Testis (tissue), 2 donors: ENCODE measurements around the gene SLC16A1.

Experiments
- POLR2A ChIP-seq: fragments of 450-650 bp; IDR thresholded peaks from one replicate; pipeline ENCODE4 v1.6.1; 2017; ENCODE audit warnings: antibody characterized with exemption, mild to moderate bottlenecking, moderate library complexity
- TF ChIP-seq, protein P1 (sequence below), 3 experiments: fragments of 450-650 bp in 2 of 3; fragments of 200-600 bp in 1 of 3; sonication (generic) in 1 of 3; IDR thresholded peaks; one replicate each; pipeline ENCODE4 v1.5.1; 2016 to 2019; ENCODE audit warnings: antibody characterized with exemption in 3 of 3, mild to moderate bottlenecking in 2 of 3, moderate library complexity in 1 of 3

GRCh38 chr1:112934577-112934976 lies 21.4 kb downstream of the SLC16A1 start:
- TF ChIP-seq, protein P1, sequence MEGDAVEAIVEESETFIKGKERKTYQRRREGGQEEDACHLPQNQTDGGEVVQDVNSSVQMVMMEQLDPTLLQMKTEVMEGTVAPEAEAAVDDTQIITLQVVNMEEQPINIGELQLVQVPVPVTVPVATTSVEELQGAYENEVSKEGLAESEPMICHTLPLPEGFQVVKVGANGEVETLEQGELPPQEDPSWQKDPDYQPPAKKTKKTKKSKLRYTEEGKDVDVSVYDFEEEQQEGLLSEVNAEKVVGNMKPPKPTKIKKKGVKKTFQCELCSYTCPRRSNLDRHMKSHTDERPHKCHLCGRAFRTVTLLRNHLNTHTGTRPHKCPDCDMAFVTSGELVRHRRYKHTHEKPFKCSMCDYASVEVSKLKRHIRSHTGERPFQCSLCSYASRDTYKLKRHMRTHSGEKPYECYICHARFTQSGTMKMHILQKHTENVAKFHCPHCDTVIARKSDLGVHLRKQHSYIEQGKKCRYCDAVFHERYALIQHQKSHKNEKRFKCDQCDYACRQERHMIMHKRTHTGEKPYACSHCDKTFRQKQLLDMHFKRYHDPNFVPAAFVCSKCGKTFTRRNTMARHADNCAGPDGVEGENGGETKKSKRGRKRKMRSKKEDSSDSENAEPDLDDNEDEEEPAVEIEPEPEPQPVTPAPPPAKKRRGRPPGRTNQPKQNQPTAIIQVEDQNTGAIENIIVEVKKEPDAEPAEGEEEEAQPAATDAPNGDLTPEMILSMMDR (IDR thresholded peaks at IDR 0.05), result no peak
- no peak for TF ChIP-seq POLR2A
